IPS-20b (cell line): Measurements from ENCODE around the gene CD63.

ENCODE experiments used
- H3K27ac ChIP-seq: one replicate; pipeline ENCODE4 v1.5.1; 2013; ENCODE audit warnings: low read length
- H3K27me3 ChIP-seq: 2 replicates; pipeline ENCODE4 v1.6.1; 2013; ENCODE audit warnings: mild to moderate bottlenecking, low read length, inconsistent platforms; ENCODE audit not compliant: insufficient read depth
- H3K36me3 ChIP-seq: 2 replicates; pipeline ENCODE4 v1.6.1; 2013; ENCODE audit warnings: low read depth, mild to moderate bottlenecking, inconsistent platforms, low read length, moderate library complexity; ENCODE audit not compliant: insufficient read depth
- H3K4me1 ChIP-seq: 2 replicates; pipeline ENCODE4 v1.6.1; 2013; ENCODE audit warnings: mild to moderate bottlenecking, control low read depth, inconsistent platforms, low read length, moderate library complexity; ENCODE audit not compliant: insufficient read depth
- H3K4me3 ChIP-seq: 2 replicates; pipeline ENCODE4 v1.5.1; 2013; ENCODE audit warnings: mild to moderate bottlenecking, low read length, inconsistent platforms
- H3K9ac ChIP-seq: 2 replicates; pipeline ENCODE4 v1.6.1; 2013; ENCODE audit warnings: low read depth, mild to moderate bottlenecking, inconsistent platforms, low read length, moderate library complexity
- H3K9me3 ChIP-seq: 2 replicates; pipeline ENCODE4 v1.6.1; 2013; ENCODE audit warnings: mild to moderate bottlenecking, low read depth, low read length, inconsistent platforms; ENCODE audit not compliant: insufficient read depth

CD63 gene

GRCh38 chr12:55707841-55708694 is 20.7 kb downstream of the CD63 start, which contains the start of gene ITGA7:
TSS of gene ITGA7 (minus strand) at chr12:55707904. CDS start at chr12:55707682, 222 bp downstream.
- H3K27ac ChIP-seq: no peak within 1 kb of the TSS
- no peaks in the 10 kb centered on the region for H3K36me3 ChIP-seq
- peak within 1 kb of the TSS; percentile 92 for H3K4me3 ChIP-seq
- peaks cover 34% of the 10 kb centered on the region for H3K27me3 ChIP-seq
- H3K9me3 ChIP-seq: no peaks in the 10 kb centered on the region
- peak within 1 kb of the TSS; percentile 84 for H3K9ac ChIP-seq
- H3K4me1 ChIP-seq: peaks cover 26% of the 10 kb centered on the region

GRCh38 chr12:55707219-55707671 is 21.6 kb downstream of the CD63 start:
- Histone ChIP-seq H3K4me1 (peaks cover 26% of the 10 kb centered on the region), H3K27ac (no peak overlapping the region), H3K4me3 (peak overlapping the region; percentile 80), H3K9me3 (no peaks in the 10 kb centered on the region), H3K27me3 (peaks cover 26% of the 10 kb centered on the region), H3K36me3 (peaks cover 3% of the 10 kb centered on the region; the same call in 1 of the 2 replicates), H3K9ac (peak overlapping the region; percentile 84)

GRCh38 chr12:55706568-55707218 is 22.1 kb downstream of the CD63 start:
- Histone ChIP-seq H3K9ac (peak overlapping the region; percentile 84; the same call in 1 of the 2 replicates), H3K27ac (no peak overlapping the region), H3K36me3 (peaks cover 3% of the 10 kb centered on the region; the same call in 1 of the 2 replicates), H3K4me3 (peak overlapping the region; percentile 80), H3K4me1 (peaks cover 26% of the 10 kb centered on the region), H3K27me3 (peaks cover 23% of the 10 kb centered on the region), H3K9me3 (no peaks in the 10 kb centered on the region)

GRCh38 chr12:55705782-55706402 is 22.9 kb downstream of the CD63 start:
- H3K27ac ChIP-seq: no peak overlapping the region
- peak overlapping the region; percentile 84; the same call in 1 of the 2 replicates for H3K9ac ChIP-seq
- H3K27me3 ChIP-seq: peaks cover 23% of the 10 kb centered on the region
- H3K36me3 ChIP-seq: peaks cover 3% of the 10 kb centered on the region
- peak overlapping the region; percentile 80 for H3K4me3 ChIP-seq
- no peaks in the 10 kb centered on the region for H3K9me3 ChIP-seq
- H3K4me1 ChIP-seq: peaks cover 26% of the 10 kb centered on the region

GRCh38 chr12:55704824-55705718 is 23.7 kb downstream of the CD63 start:
- H3K9ac ChIP-seq: no peak overlapping the region
- H3K4me1 ChIP-seq: peaks cover 26% of the 10 kb centered on the region
- peaks cover 3% of the 10 kb centered on the region for H3K36me3 ChIP-seq
- H3K9me3 ChIP-seq: no peaks in the 10 kb centered on the region
- H3K4me3 ChIP-seq: peak overlapping the region; percentile 80; the same call in 1 of the 2 replicates
- no peak overlapping the region for H3K27ac ChIP-seq
- H3K27me3 ChIP-seq: peaks cover 23% of the 10 kb centered on the region

- Histone ChIP-seq H3K9ac (no peak overlapping the region), H3K27ac (no peak overlapping the region), H3K9me3 (no peaks in the 10 kb centered on the region), H3K36me3 (peaks cover 3% of the 10 kb centered on the region), H3K27me3 (peaks cover 17% of the 10 kb centered on the region), H3K4me1 (peaks cover 23% of the 10 kb centered on the region), H3K4me3 (no peak overlapping the region)
Measured at GRCh38 chr12:55703901-55704761, 24.7 kb downstream of the CD63 start.

GRCh38 chr12:55703288-55703687 is 25.5 kb downstream of the CD63 start:
- H3K9ac ChIP-seq: no peak overlapping the region
- H3K36me3 ChIP-seq: peaks cover 3% of the 10 kb centered on the region
- H3K9me3 ChIP-seq: no peaks in the 10 kb centered on the region
- H3K27ac ChIP-seq: no peak overlapping the region
- H3K27me3 ChIP-seq: peaks cover 10% of the 10 kb centered on the region
- H3K4me1 ChIP-seq: peaks cover 15% of the 10 kb centered on the region
- no peak overlapping the region for H3K4me3 ChIP-seq

- Histone ChIP-seq H3K4me3 (no peak overlapping the region), H3K9ac (no peak overlapping the region), H3K9me3 (no peaks in the 10 kb centered on the region), H3K27me3 (peaks cover 10% of the 10 kb centered on the region), H3K36me3 (peaks cover 3% of the 10 kb centered on the region), H3K4me1 (peaks cover 15% of the 10 kb centered on the region), H3K27ac (no peak overlapping the region)
Measured at GRCh38 chr12:55702861-55703260, 25.9 kb downstream of the CD63 start.

- Histone ChIP-seq H3K4me1 (peaks cover 3% of the 10 kb centered on the region; the same call in 1 of the 2 replicates), H3K9me3 (no peaks in the 10 kb centered on the region), H3K27me3 (no peaks in the 10 kb centered on the region), H3K36me3 (peaks cover 12% of the 10 kb centered on the region), H3K27ac (no peak overlapping the region), H3K9ac (no peak overlapping the region), H3K4me3 (no peak overlapping the region)
Measured at GRCh38 chr12:55700255-55701018, 28.4 kb downstream of the CD63 start.
